Activated CD4-positive, alpha-beta T cell treated with anti-CD3 and anti-CD28 coated beads for 48 hours (primary cell): Measurements from ENCODE around the gene TEX30.
"Not testable (repeated sequence)": the region's sequence is repeated elsewhere in the genome, so short reads cannot be mapped to it uniquely, and the experiment has no call there.

Experiments used
- DNase-seq: peaks from one replicate; pipeline ENCODE4 v3.0.0-alpha.2; 2020

TEX30 gene

GRCh38 chr13:102773441-102774213 is at the start of gene TEX30:
Gene TEX30, minus strand, starts transcription at chr13:102773786. Its CDS starts 3,760 bp downstream, at chr13:102770026.
- DNase-seq: peak; percentile 89

GRCh38 chr13:102817907-102818306 is 44.3 kb upstream of the TEX30 start:
- DNase-seq: no peak

DNA sequence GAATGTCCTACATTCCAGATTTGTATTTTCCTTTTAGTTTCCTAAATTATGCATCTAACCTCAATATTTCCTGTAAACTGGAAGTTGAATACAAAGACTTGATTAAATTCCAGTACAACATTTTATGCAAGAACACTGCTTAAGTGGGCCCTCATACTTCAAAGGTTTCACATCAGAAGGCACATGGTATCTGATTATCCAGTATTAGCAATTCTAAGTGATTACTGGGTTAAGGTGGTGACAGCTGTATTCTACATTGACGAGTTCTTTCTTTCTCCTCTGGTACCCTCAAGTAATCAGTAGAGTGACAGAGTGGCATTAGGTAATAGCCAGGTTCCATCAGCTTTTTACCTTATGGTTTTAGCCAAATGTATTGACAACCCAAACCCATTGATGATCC is 43.7 kb upstream of the TEX30 start:
- DNase-seq: no peak

DNA sequence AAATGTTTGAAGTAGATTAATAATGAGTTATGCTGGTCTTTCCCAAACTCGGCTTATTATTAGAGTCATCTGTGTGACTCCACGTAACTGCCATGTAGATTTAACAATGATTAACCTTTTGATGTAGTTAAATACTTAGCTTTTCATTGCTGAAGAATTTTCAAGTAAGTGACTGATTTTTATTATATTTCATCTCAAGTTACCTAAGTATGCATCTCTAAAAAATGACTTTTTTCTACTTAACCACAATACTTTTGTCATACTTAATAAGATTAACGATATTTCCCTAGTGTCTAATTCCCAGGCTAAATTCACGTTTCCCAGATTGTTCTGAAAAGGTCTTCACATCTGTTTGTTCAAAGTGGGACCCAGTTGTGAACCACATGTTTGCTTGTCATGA is 43.1 kb upstream of the TEX30 start:
- no peak for DNase-seq

- DNase-seq: no peak
Measured at GRCh38 chr13:102815788-102816187, 42.2 kb upstream of the TEX30 start.

GRCh38 chr13:102814793-102815192 is 41.2 kb upstream of the TEX30 start:
- DNase-seq: no peak

GRCh38 chr13:102814025-102814607 is 40.5 kb upstream of the TEX30 start:
- DNase-seq: no peak

DNA sequence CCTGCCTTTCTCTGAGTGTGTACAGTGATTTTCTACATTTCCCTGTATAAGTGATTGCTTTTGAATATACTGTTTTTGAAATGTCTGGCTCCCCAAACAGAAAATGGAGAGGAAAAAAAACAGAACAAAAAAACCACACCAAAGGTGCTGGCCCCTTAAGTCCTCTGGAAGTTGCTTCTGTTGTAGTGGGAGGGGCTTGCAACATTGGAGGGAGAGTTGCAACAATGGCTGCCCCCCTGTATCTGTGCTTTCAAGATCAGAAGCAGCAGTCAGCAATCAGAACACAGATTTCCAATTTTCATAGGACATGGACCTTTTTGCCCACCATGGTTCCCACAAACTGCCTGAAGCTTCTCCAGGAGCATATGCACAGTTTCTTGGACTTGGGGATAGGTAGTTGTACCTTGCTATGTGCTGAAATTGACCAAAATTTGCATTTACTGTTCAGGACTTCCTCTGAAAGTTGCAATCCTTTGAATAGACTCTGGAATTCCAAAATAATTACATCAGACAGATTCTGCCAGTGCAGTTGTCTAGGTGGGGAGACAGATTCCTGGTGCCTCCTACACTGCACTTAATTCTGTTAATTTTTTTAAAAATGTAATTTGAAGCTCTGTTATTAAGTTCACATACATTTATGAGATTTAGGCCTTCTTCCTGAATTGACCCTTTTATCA is 39.2 kb upstream of the TEX30 start:
- no peak for DNase-seq

GRCh38 chr13:102807699-102808098 is 34.1 kb upstream of the TEX30 start:
- DNase-seq: no peak

DNA sequence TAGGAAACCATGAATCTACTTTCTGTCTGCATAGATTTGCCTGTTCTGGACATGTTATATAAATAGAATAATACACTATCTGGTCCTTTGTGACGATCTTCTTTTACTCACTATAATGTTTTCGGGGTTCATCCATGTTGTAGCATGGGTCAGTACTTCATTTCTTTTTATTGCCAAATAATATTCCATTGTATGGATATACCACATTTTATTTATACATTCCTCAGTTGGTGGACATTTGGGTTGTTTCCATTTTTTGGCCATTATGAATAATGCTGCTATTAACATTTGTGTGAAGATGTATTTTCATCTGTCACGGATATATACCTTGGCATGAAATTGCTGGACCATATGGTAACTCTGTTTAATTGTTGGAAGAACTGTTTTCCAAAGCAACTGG is 32.1 kb upstream of the TEX30 start:
- DNase-seq: no peak

- peak; percentile 88 for DNase-seq
Measured at GRCh38 chr13:102800145-102801041, 26.8 kb upstream of the TEX30 start.

- no peak for DNase-seq
Measured at GRCh38 chr13:102799426-102800144, 26.0 kb upstream of the TEX30 start.

DNA sequence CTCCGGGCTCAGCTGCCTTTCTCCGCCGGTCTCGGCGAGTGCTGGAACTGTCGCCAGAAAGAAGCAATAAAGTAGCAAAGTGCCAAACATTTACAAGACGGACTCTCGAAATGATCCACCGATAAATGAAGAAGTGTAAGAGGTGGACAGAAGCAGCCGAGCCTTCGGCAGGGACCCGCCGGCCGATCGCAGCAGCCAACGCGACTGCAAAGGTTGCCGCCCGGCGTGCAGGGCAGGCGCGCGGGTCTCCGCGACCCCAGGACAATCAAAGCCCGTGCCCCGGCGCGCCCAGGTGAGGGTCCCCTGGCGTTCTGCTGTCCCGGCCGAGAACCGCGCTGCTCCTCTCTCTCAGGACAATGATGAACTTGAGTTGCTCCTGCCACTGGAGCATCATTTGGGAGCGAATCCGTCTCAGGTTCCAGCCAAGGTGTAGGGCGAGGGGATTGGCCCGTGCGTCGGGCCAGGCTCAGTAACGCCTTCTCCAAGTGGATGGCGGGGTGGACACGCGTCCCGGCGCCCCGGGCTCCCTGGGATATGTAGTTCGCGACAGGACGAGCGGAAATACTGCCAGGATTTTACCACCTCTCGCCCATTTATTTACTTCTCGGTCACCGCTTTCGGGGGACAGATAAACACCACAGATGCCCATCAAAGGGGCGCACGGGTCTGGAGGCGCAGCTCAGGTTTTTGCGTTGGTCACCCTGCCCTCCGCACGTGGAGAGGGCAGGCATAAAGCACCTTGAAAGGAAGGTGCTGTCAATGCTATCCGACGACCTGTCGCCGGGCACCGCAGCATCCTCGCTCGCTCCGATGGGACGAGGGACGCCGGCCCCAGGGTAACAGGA is 25.2 kb upstream of the TEX30 start, which contains the start of the genes BIVM and POGLUT2:
BIVM (plus strand) TSS at position 539 of the 845 bp plus-strand sequence. CDS start 8,149 bp downstream, outside the sequence.
POGLUT2 (minus strand) TSS at position 396 of the 845 bp plus-strand sequence; CDS start at position 90, 306 bp downstream.
- peak; percentile 92 for DNase-seq

DNA sequence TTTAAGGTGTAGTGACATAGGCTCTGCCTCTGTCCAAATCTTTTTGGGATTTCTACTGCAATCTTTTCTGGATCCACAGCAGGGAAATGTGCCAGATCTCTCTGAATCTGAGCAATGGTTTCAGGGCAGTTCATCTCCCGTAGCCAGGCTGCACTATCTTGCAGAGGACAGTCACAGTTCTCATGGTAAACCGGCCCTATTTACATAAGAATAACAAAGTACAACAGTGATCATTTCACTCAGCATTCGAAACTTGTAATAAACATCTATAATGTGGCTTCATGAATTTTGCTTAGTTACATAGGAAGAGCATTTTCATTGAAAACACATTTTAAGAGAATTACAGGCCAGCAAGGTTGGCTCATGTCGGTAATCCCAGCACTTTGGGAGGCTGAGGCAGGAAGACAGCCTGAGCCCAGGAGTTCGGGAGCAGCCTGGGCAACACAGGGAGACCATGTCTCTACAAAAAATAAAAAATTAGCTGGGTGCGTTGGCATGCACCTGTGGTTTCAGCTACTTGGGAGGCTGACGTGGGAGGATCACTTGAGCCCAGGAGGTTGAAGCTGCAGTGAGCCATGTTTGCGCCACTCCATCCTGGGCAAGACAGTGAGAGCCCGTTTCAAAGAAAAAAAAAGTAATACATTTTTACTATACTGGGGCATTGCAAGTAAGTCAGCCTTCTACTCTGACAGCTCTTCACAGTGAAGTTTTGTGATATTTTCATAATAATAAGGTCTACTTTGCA is 20.2 kb upstream of the TEX30 start:
- DNase-seq: no peak

DNA sequence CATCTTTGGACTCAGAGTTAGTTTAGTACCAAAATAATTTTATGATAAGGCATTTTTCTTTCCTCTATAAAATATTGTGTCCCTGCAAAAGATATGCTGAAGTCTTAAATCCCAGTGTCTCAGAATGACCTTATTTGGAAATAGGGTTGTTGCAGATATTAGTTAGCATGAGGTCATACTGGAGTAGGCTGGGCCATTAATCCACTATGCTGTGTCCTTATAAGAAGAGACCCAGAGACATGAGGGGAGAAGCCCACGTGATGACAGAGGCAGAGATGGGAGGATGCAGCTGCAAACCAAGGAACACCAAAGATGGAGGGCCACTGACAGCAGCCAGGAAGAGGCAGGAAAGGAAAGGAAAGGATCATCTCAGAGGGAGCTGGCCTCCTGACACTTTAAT is 18.8 kb upstream of the TEX30 start:
- no peak for DNase-seq

DNA sequence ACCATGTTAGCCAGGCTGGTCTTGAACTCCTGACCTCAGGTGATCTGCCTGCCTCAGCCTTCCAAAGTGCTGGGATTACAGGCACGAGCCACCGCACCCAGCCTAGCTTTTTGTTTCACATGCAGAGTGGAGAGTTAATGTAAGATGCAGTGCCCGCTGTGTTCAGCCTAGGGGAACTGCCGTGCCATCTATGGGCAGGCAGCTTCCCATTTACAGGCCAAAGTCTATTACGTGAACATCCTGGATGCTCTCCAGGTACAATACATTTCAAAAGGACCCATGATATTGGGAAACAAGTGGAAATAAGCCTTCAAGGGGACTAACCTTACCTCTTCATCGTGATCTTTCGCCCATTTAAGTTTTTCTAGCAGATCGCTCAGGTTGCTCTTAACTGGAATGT is 15.1 kb upstream of the TEX30 start:
- DNase-seq: no peak

DNA sequence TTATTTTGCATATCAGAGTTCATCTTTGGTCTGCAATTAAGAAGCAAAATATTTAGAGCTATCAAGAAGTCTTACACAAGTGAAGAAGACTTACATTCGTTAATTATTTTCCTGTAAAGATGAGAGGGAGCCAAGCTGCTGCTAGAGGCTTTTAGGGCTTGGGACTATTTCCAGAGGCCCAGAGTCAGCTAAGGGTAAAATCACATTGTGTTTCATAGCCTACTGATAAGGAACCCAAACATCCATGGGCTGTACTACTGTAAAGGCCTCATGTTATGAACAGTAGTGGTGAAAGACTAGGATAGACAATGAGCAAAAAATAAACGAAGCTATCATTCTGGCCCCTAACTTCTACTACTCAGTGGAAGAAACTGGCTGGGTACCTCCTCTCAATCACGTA is 10.9 kb upstream of the TEX30 start:
- no peak for DNase-seq

- no peak for DNase-seq
Measured at GRCh38 chr13:102781591-102781990, 8.0 kb upstream of the TEX30 start.

DNA sequence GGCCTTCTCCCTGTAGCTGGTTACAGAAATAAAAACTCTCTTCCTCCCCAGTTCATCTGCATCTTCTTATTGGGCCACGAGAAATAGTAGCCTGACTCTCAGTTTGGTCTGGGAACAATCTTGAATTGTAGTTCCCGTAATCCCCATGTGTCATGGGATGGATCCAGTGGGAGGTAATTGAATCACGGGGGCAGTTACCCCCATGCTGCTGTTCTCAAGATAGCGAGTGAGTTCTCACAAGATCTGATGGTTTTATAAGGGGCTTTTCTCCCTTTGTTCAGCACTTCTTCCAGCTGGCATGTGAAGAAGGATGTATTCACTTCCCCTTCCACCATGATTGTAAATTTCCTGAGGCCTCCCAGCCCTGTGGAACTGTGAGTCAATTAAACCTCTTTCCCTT is 7.1 kb upstream of the TEX30 start:
- not testable (repeated sequence) for DNase-seq

DNA sequence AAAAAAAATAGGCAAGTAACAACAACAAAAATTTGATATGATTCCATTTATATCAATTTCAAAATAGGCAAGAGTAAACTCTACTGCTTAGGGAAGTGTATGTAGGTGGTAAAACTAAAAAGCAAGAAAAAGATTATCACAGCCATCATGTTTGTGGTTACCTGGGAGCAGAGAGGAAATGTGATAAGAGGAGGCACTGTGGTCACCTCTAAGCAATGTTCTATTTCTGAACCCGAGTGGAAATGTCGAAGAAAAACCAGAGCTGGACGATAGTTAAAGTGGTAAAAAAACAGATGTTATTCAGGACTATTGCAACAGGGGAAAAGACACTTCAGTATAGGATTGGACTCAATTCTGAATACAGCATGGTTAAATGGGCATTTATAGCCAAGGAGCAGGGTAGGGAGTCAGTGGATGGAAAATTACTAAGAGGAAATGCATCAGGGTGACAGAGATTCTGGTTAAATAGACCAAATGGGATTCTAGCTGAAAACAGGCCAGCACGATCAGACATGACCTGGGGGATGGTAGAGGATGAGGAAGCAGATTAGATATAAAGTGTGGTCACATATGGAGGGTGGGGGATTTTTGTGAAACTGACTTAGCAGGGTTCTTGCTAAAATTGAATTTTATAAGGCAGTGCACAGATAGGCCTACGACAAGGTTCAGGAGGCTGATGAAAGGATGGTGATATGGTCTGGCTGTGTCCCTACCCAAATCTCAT is 6.0 kb upstream of the TEX30 start:
- DNase-seq: peak; percentile 42
